Measurements from ENCODE around the gene HIF1A.
"Not testable (repeated sequence)": the region's sequence is repeated elsewhere in the genome, so short reads cannot be mapped to it uniquely, and the experiment has no call there.

Gene HIF1A

GRCh38 chr14:61710853-61711817 is 15.8 kb downstream of the HIF1A start:
- no peak for DNase-seq

DNA sequence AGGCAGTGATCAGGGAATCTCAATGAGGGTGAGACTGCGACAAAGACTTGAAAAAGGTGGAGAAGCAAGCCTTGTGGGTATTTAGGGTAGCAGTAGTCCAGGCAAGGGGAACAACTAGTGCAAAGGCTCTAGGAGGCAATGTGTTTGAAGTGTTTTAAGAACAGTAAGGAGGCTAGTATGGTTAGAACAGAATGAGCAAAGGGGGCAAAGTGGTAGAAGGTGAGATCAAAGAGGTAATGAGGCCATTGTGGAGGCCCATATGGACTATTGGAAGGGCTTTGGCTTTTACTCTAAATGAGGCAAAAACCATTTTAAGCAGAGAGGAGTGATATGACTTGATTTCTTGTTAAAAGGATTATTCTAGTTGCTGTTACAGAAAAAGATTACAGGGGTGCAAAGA is 16.8 kb downstream of the HIF1A start:
- no peak for DNase-seq

DNA sequence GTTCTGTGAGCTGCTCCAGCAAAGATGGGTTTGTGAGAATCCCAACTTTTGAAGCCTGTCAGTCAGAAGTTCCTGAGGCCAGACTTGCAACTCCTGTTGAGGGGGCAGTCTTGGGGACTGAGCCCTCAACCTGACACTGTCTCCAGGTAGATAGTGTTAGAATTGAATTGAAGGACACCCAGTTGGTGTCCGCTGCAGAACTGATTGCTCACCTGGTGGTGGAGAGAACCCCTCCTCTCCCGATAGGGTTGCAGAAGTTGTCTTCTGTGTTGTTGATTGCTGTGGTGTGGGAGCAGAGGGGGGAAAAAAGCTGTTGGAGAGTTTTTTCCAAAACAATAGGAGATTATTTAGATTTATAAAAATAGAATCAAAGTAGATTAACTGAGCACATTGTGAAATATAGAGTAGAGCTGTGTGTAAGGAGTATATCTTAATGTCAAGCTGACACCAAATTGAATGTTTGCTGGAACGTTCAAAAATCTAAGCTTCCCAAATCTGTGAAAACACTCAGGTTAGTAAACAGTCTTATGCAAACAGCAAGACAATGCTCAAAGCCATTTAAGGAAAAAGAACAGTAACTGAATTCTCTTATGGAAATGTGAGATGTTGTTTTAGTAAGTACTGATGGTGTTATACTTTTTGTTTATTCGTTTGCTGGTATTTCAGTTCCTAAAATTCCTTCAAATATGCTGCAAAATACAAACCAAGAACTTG is 18.6 kb downstream of the HIF1A start:
- no peak for DNase-seq

- no peak for DNase-seq
Observed at GRCh38 chr14:61716956-61717355, 21.6 kb downstream of the HIF1A start.

DNA sequence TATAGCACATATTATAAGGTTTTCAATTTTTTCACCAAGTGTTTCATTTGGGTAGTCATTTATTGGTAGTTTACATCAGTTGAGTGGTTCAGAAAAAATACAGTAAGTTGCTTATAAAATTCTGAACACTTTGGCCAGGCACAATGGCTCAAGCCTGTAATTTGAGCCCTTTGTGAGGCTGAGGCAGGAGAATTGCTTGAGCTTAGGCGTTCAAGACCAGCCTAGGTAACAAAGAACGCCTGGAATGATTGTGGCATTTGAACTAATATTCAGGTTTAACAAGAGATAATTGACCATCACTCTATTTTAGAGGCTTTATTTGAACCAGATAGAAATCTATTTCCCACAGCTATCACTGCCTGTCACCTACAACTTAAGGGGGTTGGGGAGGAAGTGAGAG is 22.7 kb downstream of the HIF1A start:
- DNase-seq, result no peak

GRCh38 chr14:61719344-61720293 is 24.3 kb downstream of the HIF1A start:
- DNase-seq, result no peak

GRCh38 chr14:61720294-61720661 is 25.0 kb downstream of the HIF1A start:
- DNase-seq, result no peak

- no peak for DNase-seq
Observed at GRCh38 chr14:61720741-61721140, 25.4 kb downstream of the HIF1A start.

DNA sequence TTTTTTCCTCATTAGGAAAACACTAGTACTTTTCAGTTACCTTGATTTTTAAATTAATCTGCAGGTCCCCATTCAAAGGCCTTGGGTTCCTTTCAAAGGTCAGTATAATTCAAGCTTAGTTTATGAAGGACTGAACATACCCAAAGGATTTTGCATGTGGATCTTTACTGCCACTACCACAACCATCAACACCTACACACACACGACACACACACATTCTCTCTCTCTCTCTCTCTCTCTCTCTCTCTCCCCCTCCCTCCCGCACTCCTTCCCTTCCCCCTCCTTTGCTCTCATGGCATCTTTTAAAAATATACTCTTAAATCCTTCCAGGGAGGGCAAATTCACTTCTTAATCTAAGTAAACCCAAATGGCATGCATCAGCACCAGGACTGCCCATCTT is 28.8 kb downstream of the HIF1A start:
- no peak for DNase-seq

DNA sequence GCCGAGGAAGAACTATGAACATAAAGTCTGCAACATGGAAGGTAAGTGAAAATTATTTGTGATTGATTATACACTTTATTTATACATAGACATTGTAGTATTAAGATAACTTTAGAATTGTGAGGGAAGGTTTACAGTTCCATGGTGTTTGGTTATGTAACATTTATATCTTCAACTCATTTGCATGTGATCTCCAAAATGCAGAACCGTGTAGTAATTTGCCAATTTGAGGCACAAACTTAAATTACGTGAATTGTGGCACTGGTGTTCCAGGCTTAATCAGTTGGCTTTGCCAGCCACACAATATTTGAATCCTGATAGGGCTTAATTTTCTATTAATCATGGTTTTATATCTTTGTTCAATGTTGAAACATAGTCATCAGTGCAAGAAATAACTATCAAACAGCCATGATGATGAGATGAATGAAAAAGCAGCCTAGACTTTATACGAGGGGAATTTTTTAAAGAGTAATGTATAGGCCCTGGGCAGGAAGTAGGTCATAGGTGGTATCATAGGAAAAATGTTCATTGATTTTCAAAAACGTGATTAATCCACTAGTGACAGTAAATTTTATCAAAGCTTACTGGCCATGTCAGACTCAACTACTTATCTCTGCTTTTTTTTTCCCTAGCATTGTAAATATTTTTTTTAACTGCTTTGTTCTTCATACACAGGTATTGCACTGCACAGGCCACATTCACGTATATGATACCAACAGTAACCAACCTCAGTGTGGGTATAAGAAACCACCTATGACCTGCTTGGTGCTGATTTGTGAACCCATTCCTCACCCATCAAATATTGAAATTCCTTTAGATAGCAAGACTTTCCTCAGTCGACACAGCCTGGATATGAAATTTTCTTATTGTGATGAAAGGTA is 31.7 kb downstream of the HIF1A start:
- DNase-seq, result no peak

- no peak for DNase-seq
Observed at GRCh38 chr14:61730756-61731373, 35.6 kb downstream of the HIF1A start.

GRCh38 chr14:61733972-61734371 is 38.7 kb downstream of the HIF1A start:
- DNase-seq, result no peak

DNA sequence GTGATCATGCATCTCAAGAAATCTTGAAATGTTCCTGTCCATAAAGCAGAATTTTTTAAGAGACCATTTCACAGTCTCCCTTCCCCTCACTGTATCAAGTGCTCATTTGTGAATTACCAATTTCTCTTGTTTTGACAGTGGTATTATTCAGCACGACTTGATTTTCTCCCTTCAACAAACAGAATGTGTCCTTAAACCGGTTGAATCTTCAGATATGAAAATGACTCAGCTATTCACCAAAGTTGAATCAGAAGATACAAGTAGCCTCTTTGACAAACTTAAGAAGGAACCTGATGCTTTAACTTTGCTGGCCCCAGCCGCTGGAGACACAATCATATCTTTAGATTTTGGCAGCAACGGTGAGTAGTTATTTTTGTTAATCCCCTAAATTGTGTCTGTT is 41.4 kb downstream of the HIF1A start:
- DNase-seq, result no peak

GRCh38 chr14:61737915-61738314 is 42.6 kb downstream of the HIF1A start:
- DNase-seq, result no peak

DNA sequence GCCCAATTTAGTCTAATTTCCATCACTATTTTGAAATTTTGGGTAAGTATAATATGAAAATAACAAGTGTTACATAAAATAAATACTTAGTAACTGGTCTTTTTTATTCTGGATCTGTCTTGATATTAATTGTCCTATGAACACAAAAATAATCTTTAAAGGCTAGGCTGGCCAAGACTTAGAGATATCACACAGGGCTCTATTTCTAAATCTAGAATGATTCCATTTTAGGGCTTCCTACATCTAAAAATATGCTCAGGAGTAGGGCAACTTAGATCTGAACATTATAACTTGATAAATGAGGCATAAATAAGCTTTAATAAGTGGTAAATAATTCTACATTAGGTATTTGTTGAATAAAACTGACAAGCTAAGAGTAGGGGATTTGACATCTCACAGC is 43.8 kb downstream of the HIF1A start:
- DNase-seq, result no peak

DNA sequence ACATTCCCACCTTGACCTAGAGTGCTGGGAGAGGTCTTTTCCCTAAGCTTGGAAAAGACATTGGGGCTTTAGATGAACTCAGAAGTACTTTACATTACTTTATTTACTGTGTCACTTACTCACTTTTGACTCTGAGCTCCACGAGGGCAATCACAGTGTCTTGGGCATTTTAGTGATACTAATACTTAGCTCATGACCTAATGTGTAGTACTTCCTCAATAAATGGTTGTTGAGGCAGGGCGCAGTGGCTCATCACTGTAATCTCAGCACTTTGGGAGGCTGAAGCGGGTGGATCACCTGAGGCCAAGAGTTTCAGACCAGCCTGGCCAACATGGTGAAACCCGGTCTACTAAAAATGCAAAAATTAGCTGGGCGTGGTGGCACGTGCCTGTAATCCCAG is 47.1 kb downstream of the HIF1A start:
- no peak for DNase-seq

DNA sequence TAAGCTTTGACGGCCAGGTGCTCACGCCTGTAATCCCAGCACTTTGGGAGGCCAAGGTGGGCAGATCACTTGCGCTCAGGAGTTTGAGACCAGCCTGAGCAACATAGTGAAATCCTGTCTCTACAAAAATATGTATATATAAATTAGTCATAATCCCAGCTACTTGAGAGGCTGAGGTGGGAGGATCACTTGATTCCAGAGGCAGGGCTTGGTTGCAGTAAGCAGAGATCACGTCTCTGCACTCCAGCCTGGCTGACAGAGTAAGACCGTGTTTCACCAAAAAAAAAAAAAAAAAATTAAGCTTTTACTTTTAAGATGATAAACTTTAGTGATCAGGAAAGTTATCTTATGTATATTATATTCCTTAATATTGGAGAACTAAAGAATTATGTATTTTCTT is 48.9 kb downstream of the HIF1A start:
- no peak for DNase-seq

GRCh38 chr14:61746346-61746745 is 51.0 kb downstream of the HIF1A start:
- DNase-seq, result not testable (repeated sequence)

DNA sequence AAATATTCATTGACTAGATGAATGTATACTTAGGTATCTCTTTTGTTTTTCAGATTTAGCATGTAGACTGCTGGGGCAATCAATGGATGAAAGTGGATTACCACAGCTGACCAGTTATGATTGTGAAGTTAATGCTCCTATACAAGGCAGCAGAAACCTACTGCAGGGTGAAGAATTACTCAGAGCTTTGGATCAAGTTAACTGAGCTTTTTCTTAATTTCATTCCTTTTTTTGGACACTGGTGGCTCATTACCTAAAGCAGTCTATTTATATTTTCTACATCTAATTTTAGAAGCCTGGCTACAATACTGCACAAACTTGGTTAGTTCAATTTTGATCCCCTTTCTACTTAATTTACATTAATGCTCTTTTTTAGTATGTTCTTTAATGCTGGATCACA is 51.6 kb downstream of the HIF1A start:
- no peak for DNase-seq

- no peak for DNase-seq
Observed at GRCh38 chr14:61747342-61747741, 52.0 kb downstream of the HIF1A start.

- peak; percentile 19 for DNase-seq
Observed at GRCh38 chr14:61749264-61749663, 54.0 kb downstream of the HIF1A start.

DNA sequence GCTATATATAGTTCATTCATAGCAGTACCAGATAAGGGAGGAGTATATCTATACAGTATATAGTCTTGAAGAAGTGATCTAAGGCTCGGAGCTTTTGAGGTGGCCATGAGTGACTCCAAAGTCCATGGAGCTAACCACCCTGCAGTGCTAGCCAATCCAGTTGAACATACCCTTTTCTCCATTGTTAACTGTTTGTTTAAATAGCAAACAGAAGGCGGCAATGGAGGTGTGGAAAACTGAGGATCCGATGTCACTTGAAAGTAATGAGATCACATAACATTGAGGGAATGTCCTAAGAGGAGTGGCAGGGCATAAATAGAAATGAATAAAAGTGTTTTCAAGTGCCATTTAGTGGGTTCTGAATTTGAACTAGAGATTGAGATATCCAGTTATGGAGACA is 54.6 kb downstream of the HIF1A start:
- DNase-seq, result peak; percentile 34

All from NCI-H82 (cell line).